ENCODE results near the gene BCL11B.

The BCL11B gene

DNA sequence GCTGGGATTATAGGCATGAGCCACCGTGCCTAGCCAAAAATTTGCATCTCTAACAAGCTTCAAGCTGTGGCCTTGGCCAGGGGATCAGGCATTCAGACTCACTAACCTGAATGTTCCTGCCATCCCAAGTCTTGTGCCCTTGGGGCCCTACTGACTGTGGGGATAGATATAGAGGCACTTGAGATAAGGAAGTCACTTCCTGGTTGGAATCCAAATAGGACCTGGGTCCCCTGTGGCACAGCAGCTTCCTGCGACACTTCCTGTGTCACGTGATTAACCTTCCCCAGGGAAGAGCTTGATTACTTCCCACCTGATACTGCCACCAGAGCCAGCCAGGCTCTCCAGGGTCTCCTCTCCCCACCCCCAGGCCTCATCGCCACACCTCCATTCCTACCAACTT, 128.2 kb downstream of the BCL11B start:
- no peaks in the 10 kb centered on the region for H3K9me3 ChIP-seq (ENCODE audit: low read length)
- H4K20me1 ChIP-seq (ENCODE audit: insufficient read depth, low read length): no peaks in the 10 kb centered on the region
- H3K79me2 ChIP-seq (ENCODE audit: insufficient read depth, low read length): no peaks in the 10 kb centered on the region
- H3K36me3 ChIP-seq (ENCODE audit: insufficient read depth, low read length): no peaks in the 10 kb centered on the region
- H3K27ac ChIP-seq (ENCODE audit: low read depth, low read length, poor library complexity, severe bottlenecking): no peak overlapping the region
- H3K9me2 ChIP-seq (ENCODE audit: low read depth, low read length): no peaks in the 10 kb centered on the region
- no peak overlapping the region for H3K9ac ChIP-seq (ENCODE audit: low read length)
- H3K4me3 ChIP-seq (ENCODE audit: low read depth, low read length, poor library complexity, severe bottlenecking): no peak overlapping the region
- no peak overlapping the region for H2AFZ ChIP-seq (ENCODE audit: low read length)
- H3K27me3 ChIP-seq (ENCODE audit: insufficient read depth, low read length): no peaks in the 10 kb centered on the region
- no peaks in the 10 kb centered on the region for H3K4me1 ChIP-seq (ENCODE audit: insufficient read depth, low read length, severe bottlenecking)
- H3K4me2 ChIP-seq (ENCODE audit: low read length): no peak overlapping the region
- H3F3A ChIP-seq (ENCODE audit: insufficient read depth, low read length): no peaks in the 10 kb centered on the region
- TF ChIP-seq EZH2 (IDR thresholded peaks at IDR 0.05; ENCODE audit: borderline replicate concordance, low read length): no peak
- TF ChIP-seq, protein P1, sequence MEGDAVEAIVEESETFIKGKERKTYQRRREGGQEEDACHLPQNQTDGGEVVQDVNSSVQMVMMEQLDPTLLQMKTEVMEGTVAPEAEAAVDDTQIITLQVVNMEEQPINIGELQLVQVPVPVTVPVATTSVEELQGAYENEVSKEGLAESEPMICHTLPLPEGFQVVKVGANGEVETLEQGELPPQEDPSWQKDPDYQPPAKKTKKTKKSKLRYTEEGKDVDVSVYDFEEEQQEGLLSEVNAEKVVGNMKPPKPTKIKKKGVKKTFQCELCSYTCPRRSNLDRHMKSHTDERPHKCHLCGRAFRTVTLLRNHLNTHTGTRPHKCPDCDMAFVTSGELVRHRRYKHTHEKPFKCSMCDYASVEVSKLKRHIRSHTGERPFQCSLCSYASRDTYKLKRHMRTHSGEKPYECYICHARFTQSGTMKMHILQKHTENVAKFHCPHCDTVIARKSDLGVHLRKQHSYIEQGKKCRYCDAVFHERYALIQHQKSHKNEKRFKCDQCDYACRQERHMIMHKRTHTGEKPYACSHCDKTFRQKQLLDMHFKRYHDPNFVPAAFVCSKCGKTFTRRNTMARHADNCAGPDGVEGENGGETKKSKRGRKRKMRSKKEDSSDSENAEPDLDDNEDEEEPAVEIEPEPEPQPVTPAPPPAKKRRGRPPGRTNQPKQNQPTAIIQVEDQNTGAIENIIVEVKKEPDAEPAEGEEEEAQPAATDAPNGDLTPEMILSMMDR (IDR thresholded peaks at IDR 0.05; ENCODE audit: low read length): no peak

DNA sequence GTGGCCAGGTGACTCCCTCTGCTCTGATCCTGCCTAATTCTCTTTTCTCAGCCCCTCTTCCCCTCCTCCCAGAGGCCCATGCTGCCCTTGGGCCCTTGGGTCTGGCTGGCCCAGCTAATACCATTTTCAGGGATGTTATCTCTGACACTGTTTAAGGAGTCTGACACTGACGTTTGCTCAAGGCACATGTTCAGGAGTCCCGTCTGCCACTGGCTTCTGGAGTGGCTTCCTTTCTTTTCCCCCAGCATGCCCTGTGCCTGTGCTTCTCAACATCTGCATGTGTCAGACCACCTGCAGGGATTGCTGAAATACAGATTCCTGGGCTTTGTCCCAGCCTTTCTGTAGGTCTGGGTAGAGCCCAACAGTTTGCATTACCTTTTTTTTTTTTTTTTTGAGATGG, 128.9 kb downstream of the BCL11B start:
- H3K27ac ChIP-seq (ENCODE audit: low read depth, low read length, poor library complexity, severe bottlenecking): no peak overlapping the region
- no peaks in the 10 kb centered on the region for H3K79me2 ChIP-seq (ENCODE audit: insufficient read depth, low read length)
- TF ChIP-seq, protein P1 (IDR thresholded peaks at IDR 0.05; ENCODE audit: low read length): no peak
- no peak for TF ChIP-seq EZH2 (IDR thresholded peaks at IDR 0.05; ENCODE audit: borderline replicate concordance, low read length)

DNA sequence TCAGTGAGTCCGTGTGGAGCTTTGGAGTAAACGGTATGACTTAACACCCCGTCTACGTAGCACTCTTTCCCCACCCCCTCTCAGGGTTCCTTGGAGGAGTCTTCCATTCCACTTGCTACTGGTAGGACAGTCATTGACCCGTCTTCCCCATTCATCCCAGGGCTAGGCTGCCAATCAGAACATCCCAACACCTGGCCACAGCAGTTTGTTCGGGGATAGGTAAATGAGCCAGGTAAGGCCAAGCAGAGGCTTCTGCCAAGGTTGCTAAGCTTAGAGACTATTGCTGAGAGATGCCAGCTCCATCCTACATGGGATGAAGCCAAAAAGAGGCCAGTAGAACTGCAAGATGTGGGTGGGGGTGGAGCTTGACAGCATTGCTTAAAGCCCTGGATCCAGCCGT, 130.8 kb downstream of the BCL11B start:
- no peak overlapping the region for H2AFZ ChIP-seq (ENCODE audit: low read length)
- H3K27ac ChIP-seq (ENCODE audit: low read depth, low read length, poor library complexity, severe bottlenecking): no peak overlapping the region
- H3K4me2 ChIP-seq (ENCODE audit: low read length): no peak overlapping the region
- H3K36me3 ChIP-seq (ENCODE audit: insufficient read depth, low read length): no peaks in the 10 kb centered on the region
- no peaks in the 10 kb centered on the region for H3K4me1 ChIP-seq (ENCODE audit: insufficient read depth, low read length, severe bottlenecking)
- no peak overlapping the region for H3K4me3 ChIP-seq (ENCODE audit: low read depth, low read length, poor library complexity, severe bottlenecking)
- H3K9me3 ChIP-seq (ENCODE audit: low read length): no peaks in the 10 kb centered on the region
- H3F3A ChIP-seq (ENCODE audit: insufficient read depth, low read length): no peaks in the 10 kb centered on the region
- no peak overlapping the region for H3K9ac ChIP-seq (ENCODE audit: low read length)
- no peaks in the 10 kb centered on the region for H3K79me2 ChIP-seq (ENCODE audit: insufficient read depth, low read length)
- H3K27me3 ChIP-seq (ENCODE audit: insufficient read depth, low read length): 0 out of 2 replicates have a peak, but pooled peaks cover under 1% of the 10 kb centered on the region
- no peaks in the 10 kb centered on the region for H3K9me2 ChIP-seq (ENCODE audit: low read depth, low read length)
- TF ChIP-seq EZH2 (IDR thresholded peaks at IDR 0.05; ENCODE audit: borderline replicate concordance, low read length): no peak
- TF ChIP-seq, protein P1 (IDR thresholded peaks at IDR 0.05; ENCODE audit: low read length): no peak
- no peaks in the 10 kb centered on the region for H4K20me1 ChIP-seq (ENCODE audit: insufficient read depth, low read length)

More for the DNA sequence above, 128.9 kb downstream of the BCL11B start:
- H3K27me3 ChIP-seq (ENCODE audit: insufficient read depth, low read length): no peaks in the 10 kb centered on the region
- no peaks in the 10 kb centered on the region for H3K36me3 ChIP-seq (ENCODE audit: insufficient read depth, low read length)
- no peaks in the 10 kb centered on the region for H4K20me1 ChIP-seq (ENCODE audit: insufficient read depth, low read length)
- H2AFZ ChIP-seq (ENCODE audit: low read length): no peak overlapping the region
- no peaks in the 10 kb centered on the region for H3F3A ChIP-seq (ENCODE audit: insufficient read depth, low read length)
- H3K4me1 ChIP-seq (ENCODE audit: insufficient read depth, low read length, severe bottlenecking): no peaks in the 10 kb centered on the region
- H3K4me2 ChIP-seq (ENCODE audit: low read length): no peak overlapping the region
- H3K9ac ChIP-seq (ENCODE audit: low read length): no peak overlapping the region
- no peak overlapping the region for H3K4me3 ChIP-seq (ENCODE audit: low read depth, low read length, poor library complexity, severe bottlenecking)
- H3K9me3 ChIP-seq (ENCODE audit: low read length): no peaks in the 10 kb centered on the region
- H3K9me2 ChIP-seq (ENCODE audit: low read depth, low read length): no peaks in the 10 kb centered on the region
